Activated naive CD4-positive, alpha-beta T cell treated with anti-CD3 and anti-CD28 coated beads, Interleukin-2, amount 10 ng/mL, durations not matched to agents 7 days and 5 days (primary cell): Measurements from ENCODE around the gene SLITRK5.
A peak's percentile ranks its signal among the peaks of the same experiment; 100 is the strongest.

Experiments used
- CTCF ChIA-PET: fragments of 350-600 bp; sonication (Branson Sonifier 250); formaldehyde crosslinking; loops from one replicate; lab custom pipeline; 2021; ENCODE audit warnings: antibody characterized with exemption; lab: Charles Lee
- DNase-seq: peaks from one replicate; pipeline ENCODE4 v3.0.0-alpha.2; 2020
- H3K27ac Mint-ChIP-seq: one replicate; pipeline ENCODE4 v1.8.0; 2021; ENCODE audit warnings: mild to moderate bottlenecking, moderate library complexity, mixed read lengths
- H3K27me3 Mint-ChIP-seq: one replicate; pipeline ENCODE4 v1.8.0; 2021; ENCODE audit warnings: mild to moderate bottlenecking, mixed read lengths
- H3K36me3 Mint-ChIP-seq: one replicate; pipeline ENCODE4 v1.8.0; 2021; ENCODE audit warnings: mixed read lengths
- H3K4me1 Mint-ChIP-seq: one replicate; pipeline ENCODE4 v1.8.0; 2021; ENCODE audit warnings: mixed read lengths
- H3K4me3 Mint-ChIP-seq: one replicate; pipeline ENCODE4 v1.8.0; 2021; ENCODE audit warnings: mild to moderate bottlenecking, moderate library complexity, mixed read lengths
- H3K9me3 Mint-ChIP-seq: one replicate; pipeline ENCODE4 v1.8.0; 2021; ENCODE audit warnings: mixed read lengths

SLITRK5 gene

DNA sequence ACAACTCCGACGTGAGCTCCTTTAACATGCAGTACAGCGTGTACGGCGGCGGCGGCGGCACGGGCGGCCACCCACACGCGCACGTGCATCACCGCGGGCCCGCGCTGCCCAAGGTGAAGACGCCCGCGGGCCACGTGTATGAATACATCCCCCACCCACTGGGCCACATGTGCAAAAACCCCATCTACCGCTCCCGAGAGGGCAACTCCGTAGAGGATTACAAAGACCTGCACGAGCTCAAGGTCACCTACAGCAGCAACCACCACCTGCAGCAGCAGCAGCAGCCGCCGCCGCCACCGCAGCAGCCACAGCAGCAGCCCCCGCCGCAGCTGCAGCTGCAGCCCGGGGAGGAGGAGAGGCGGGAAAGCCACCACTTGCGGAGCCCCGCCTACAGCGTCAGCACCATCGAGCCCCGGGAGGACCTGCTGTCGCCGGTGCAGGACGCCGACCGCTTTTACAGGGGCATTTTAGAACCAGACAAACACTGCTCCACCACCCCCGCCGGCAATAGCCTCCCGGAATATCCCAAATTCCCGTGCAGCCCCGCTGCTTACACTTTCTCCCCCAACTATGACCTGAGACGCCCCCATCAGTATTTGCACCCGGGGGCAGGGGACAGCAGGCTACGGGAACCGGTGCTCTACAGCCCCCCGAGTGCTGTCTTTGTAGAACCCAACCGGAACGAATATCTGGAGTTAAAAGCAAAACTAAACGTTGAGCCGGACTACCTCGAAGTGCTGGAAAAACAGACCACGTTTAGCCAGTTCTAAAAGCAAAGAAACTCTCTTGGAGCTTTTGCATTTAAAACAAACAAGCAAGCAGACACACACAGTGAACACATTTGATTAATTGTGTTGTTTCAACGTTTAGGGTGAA, 6.6 kb downstream of the SLITRK5 start:
- H3K4me3 Mint-ChIP-seq, result no peak overlapping the region
- peaks cover 53% of the 10 kb centered on the region for H3K27me3 Mint-ChIP-seq
- no peaks in the 10 kb centered on the region for H3K9me3 Mint-ChIP-seq
- H3K36me3 Mint-ChIP-seq, result peaks cover 5% of the 10 kb centered on the region
- peak overlapping the region; percentile 14 for H3K27ac Mint-ChIP-seq
- no peak for DNase-seq
- CTCF ChIA-PET, result no interaction called here
- peaks cover 16% of the 10 kb centered on the region for H3K4me1 Mint-ChIP-seq

GRCh38 chr13:87678372-87678752, 7.2 kb downstream of the SLITRK5 start:
- CTCF ChIA-PET, result no interaction called here
- Mint-ChIP-seq H3K4me3 (no peak overlapping the region), H3K36me3 (peaks cover 5% of the 10 kb centered on the region), H3K4me1 (peaks cover 15% of the 10 kb centered on the region), H3K9me3 (no peaks in the 10 kb centered on the region), H3K27me3 (peaks cover 47% of the 10 kb centered on the region), H3K27ac (no peak overlapping the region)
- DNase-seq, result no peak

GRCh38 chr13:87680298-87680697, 9.1 kb downstream of the SLITRK5 start:
- Mint-ChIP-seq H3K4me3 (no peak overlapping the region), H3K27ac (no peak overlapping the region), H3K36me3 (no peaks in the 10 kb centered on the region)

GRCh38 chr13:87684850-87685742, 13.9 kb downstream of the SLITRK5 start:
- no peaks in the 10 kb centered on the region for H3K27me3 Mint-ChIP-seq
- H3K27ac Mint-ChIP-seq, result no peak overlapping the region
- CTCF ChIA-PET, result no interaction called here
- H3K4me3 Mint-ChIP-seq, result no peak overlapping the region
- no peaks in the 10 kb centered on the region for H3K4me1 Mint-ChIP-seq
- no peaks in the 10 kb centered on the region for H3K36me3 Mint-ChIP-seq
- DNase-seq, result no peak
- H3K9me3 Mint-ChIP-seq, result no peaks in the 10 kb centered on the region

More at GRCh38 chr13:87680298-87680697, 9.1 kb downstream of the SLITRK5 start:
- Mint-ChIP-seq H3K4me1 (peaks cover 9% of the 10 kb centered on the region), H3K9me3 (no peaks in the 10 kb centered on the region), H3K27me3 (peaks cover 33% of the 10 kb centered on the region)
- no peak for DNase-seq
- CTCF ChIA-PET, result no interaction called here

GRCh38 chr13:87696458-87696857, 25.3 kb downstream of the SLITRK5 start:
- no peak for DNase-seq
- CTCF ChIA-PET, result no interaction called here
- H3K4me1 Mint-ChIP-seq, result no peaks in the 10 kb centered on the region

GRCh38 chr13:87698268-87698667, 27.1 kb downstream of the SLITRK5 start:
- no peaks in the 10 kb centered on the region for H3K4me1 Mint-ChIP-seq
- no peak for DNase-seq
- CTCF ChIA-PET, result no interaction called here
- no peaks in the 10 kb centered on the region for H3K36me3 Mint-ChIP-seq
- no peaks in the 10 kb centered on the region for H3K27me3 Mint-ChIP-seq
- no peaks in the 10 kb centered on the region for H3K9me3 Mint-ChIP-seq
- H3K4me3 Mint-ChIP-seq, result no peak overlapping the region
- H3K27ac Mint-ChIP-seq, result no peak overlapping the region

More at GRCh38 chr13:87696458-87696857, 25.3 kb downstream of the SLITRK5 start:
- Mint-ChIP-seq H3K4me3 (no peak overlapping the region), H3K27me3 (no peaks in the 10 kb centered on the region), H3K27ac (no peak overlapping the region), H3K36me3 (no peaks in the 10 kb centered on the region), H3K9me3 (no peaks in the 10 kb centered on the region)

DNA sequence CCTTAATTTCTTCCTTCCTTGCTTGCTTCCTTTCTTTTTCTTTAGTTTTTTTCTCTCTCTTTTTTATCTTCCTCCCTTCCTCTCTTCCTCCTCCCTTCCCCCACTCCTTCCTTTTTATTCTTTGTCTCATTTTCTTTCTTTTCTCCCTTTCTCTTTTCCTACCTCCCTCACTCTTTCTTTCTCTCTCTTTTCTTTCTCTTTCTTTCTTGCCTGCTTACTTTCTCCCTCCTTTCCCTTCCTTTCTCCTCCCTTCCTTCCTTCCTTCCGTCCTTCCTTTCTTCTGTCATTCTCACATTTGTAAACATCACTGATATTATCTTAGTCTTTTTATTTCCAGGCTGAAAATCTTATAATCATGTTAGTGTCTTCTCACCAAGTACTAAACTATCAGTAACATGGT, 38.8 kb downstream of the SLITRK5 start:
- no peak for DNase-seq
- no peaks in the 10 kb centered on the region for H3K4me1 Mint-ChIP-seq
- H3K27me3 Mint-ChIP-seq, result no peaks in the 10 kb centered on the region
- no peak overlapping the region for H3K27ac Mint-ChIP-seq
- no peaks in the 10 kb centered on the region for H3K36me3 Mint-ChIP-seq
- CTCF ChIA-PET, result no interaction called here
- no peak overlapping the region for H3K4me3 Mint-ChIP-seq
- no peaks in the 10 kb centered on the region for H3K9me3 Mint-ChIP-seq

GRCh38 chr13:87712012-87712411, 40.8 kb downstream of the SLITRK5 start:
- CTCF ChIA-PET, result no interaction called here

More at GRCh38 chr13:87712012-87712411, 40.8 kb downstream of the SLITRK5 start:
- no peaks in the 10 kb centered on the region for H3K27me3 Mint-ChIP-seq
- H3K9me3 Mint-ChIP-seq, result no peaks in the 10 kb centered on the region
- no peaks in the 10 kb centered on the region for H3K4me1 Mint-ChIP-seq
- no peaks in the 10 kb centered on the region for H3K36me3 Mint-ChIP-seq
- no peak for DNase-seq
- H3K4me3 Mint-ChIP-seq, result no peak overlapping the region
- no peak overlapping the region for H3K27ac Mint-ChIP-seq
